ENCODE measurements around the gene GSTM4.

GRCh38 chr1:109639063-109639840, 16.6 kb upstream of the GSTM4 start:
- TF ChIP-seq, protein P1, sequence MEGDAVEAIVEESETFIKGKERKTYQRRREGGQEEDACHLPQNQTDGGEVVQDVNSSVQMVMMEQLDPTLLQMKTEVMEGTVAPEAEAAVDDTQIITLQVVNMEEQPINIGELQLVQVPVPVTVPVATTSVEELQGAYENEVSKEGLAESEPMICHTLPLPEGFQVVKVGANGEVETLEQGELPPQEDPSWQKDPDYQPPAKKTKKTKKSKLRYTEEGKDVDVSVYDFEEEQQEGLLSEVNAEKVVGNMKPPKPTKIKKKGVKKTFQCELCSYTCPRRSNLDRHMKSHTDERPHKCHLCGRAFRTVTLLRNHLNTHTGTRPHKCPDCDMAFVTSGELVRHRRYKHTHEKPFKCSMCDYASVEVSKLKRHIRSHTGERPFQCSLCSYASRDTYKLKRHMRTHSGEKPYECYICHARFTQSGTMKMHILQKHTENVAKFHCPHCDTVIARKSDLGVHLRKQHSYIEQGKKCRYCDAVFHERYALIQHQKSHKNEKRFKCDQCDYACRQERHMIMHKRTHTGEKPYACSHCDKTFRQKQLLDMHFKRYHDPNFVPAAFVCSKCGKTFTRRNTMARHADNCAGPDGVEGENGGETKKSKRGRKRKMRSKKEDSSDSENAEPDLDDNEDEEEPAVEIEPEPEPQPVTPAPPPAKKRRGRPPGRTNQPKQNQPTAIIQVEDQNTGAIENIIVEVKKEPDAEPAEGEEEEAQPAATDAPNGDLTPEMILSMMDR (IDR thresholded peaks at IDR 0.05), result no peak
- no peak for TF ChIP-seq POLR2A (IDR thresholded peaks at IDR 0.05)

Measured in tibial nerve (tissue), 3 donors.